Loucy (cell line): ENCODE results near the gene EPB41L1.

Experiments used
- H2AFZ ChIP-seq: fragments of 200-600 bp; sonication (generic); 2 replicates; pipeline ENCODE4 v1.6.0; 2016; ENCODE audit warnings: antibody characterized with exemption, mild to moderate bottlenecking, low read length, moderate library complexity
- H3F3A ChIP-seq: fragments of 200-600 bp; 2 replicates; pipeline ENCODE4 v1.6.0; 2016; ENCODE audit warnings: antibody characterized with exemption, low read depth, mild to moderate bottlenecking
- H3K27me3 ChIP-seq: fragments of 200-600 bp; sonication (generic); 2 replicates; pipeline ENCODE4 v1.6.1; 2014; ENCODE audit warnings: low read length, mild to moderate bottlenecking; ENCODE audit not compliant: insufficient read depth, poor library complexity, severe bottlenecking
- H3K36me3 ChIP-seq: fragments of 200-600 bp; sonication (generic); 2 replicates; pipeline ENCODE4 v1.6.1; 2016; ENCODE audit warnings: low read length; ENCODE audit not compliant: insufficient read depth
- H3K4me1 ChIP-seq: fragments of 200-600 bp; sonication (generic); 2 replicates; pipeline ENCODE4 v1.5.1; 2014; ENCODE audit warnings: low read length, mild to moderate bottlenecking; ENCODE audit not compliant: insufficient read depth, poor library complexity, severe bottlenecking
- H3K4me2 ChIP-seq: fragments of 200-600 bp; sonication (generic); 2 replicates; pipeline ENCODE4 v1.6.0; 2014; ENCODE audit warnings: antibody characterized with exemption, low read length, low read depth, mild to moderate bottlenecking; ENCODE audit not compliant: poor library complexity, severe bottlenecking
- H3K4me3 ChIP-seq: fragments of 200-600 bp; sonication (generic); 2 replicates; pipeline ENCODE4 v1.5.1; 2014; ENCODE audit warnings: low read length, mild to moderate bottlenecking, mixed read lengths; ENCODE audit not compliant: poor library complexity, severe bottlenecking
- H3K79me2 ChIP-seq: fragments of 200-600 bp; sonication (generic); 2 replicates; pipeline ENCODE4 v1.6.1; 2014; ENCODE audit warnings: low read length; ENCODE audit not compliant: insufficient read depth
- H3K9ac ChIP-seq: fragments of 200-600 bp; sonication (generic); 2 replicates; pipeline ENCODE4 v1.6.0; 2014; ENCODE audit warnings: mild to moderate bottlenecking, low read depth, low read length, moderate library complexity; ENCODE audit not compliant: poor library complexity, severe bottlenecking
- H3K9me2 ChIP-seq: fragments of 200-600 bp; sonication (generic); replicated peaks from 2 replicates; pipeline ENCODE4 v1.6.1; 2016; ENCODE audit warnings: low read depth, low read length, mixed read lengths
- H3K9me3 ChIP-seq: fragments of 200-600 bp; sonication (generic); 2 replicates; pipeline ENCODE4 v1.6.1; 2014; ENCODE audit warnings: mild to moderate bottlenecking, antibody characterized with exemption, low read length, low read depth; ENCODE audit not compliant: insufficient read depth
- H4K20me1 ChIP-seq: fragments of 200-600 bp; sonication (generic); 2 replicates; pipeline ENCODE4 v1.6.0; 2014; ENCODE audit warnings: antibody characterized with exemption, low read length, mild to moderate bottlenecking; ENCODE audit not compliant: insufficient read depth, poor library complexity, severe bottlenecking
- EZH2phosphoT487 ChIP-seq: fragments of 200-600 bp; IDR thresholded peaks from 2 replicates; pipeline ENCODE4 v1.6.1; 2018; ENCODE audit warnings: antibody characterized with exemption, mild to moderate bottlenecking, moderate library complexity, borderline replicate concordance
- TF ChIP-seq, protein P1 (sequence below): fragments of 200-600 bp; sonication (generic); conservative IDR thresholded peaks from 2 replicates; pipeline ENCODE4 v1.5.1; 2014; ENCODE audit warnings: mild to moderate bottlenecking, antibody characterized with exemption, low read length

Gene EPB41L1

DNA sequence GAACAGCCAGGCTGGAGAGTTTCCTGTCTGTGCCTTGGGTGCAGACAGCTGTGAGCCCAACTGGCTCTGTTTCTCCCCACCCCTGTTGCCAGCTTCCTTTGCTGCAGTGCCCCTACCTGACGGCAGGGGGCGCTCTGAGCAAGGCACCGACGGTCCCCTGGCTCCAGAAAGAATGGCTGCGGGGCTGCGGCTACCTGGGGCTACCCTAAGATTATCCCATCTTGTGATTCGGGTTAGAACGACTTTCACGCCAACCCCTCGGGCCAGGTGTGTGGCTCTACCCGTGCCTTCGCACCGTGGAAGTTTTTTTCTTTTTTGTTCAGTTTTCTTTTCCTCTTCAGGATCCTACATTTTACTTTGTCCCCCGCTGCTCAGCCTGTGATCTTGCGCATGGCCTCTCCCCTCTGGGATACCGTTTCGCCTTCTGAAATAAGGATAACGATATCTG is 48.4 kb downstream of the EPB41L1 start:
- H3K9me2 ChIP-seq: no peaks in the 10 kb centered on the region
- H3K4me1 ChIP-seq: no peaks in the 10 kb centered on the region
- TF ChIP-seq EZH2phosphoT487: no peak
- TF ChIP-seq, protein P1, sequence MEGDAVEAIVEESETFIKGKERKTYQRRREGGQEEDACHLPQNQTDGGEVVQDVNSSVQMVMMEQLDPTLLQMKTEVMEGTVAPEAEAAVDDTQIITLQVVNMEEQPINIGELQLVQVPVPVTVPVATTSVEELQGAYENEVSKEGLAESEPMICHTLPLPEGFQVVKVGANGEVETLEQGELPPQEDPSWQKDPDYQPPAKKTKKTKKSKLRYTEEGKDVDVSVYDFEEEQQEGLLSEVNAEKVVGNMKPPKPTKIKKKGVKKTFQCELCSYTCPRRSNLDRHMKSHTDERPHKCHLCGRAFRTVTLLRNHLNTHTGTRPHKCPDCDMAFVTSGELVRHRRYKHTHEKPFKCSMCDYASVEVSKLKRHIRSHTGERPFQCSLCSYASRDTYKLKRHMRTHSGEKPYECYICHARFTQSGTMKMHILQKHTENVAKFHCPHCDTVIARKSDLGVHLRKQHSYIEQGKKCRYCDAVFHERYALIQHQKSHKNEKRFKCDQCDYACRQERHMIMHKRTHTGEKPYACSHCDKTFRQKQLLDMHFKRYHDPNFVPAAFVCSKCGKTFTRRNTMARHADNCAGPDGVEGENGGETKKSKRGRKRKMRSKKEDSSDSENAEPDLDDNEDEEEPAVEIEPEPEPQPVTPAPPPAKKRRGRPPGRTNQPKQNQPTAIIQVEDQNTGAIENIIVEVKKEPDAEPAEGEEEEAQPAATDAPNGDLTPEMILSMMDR: peak; percentile 97
- H2AFZ ChIP-seq: peak overlapping the region; percentile 75
- H4K20me1 ChIP-seq: no peaks in the 10 kb centered on the region
- peak overlapping the region; percentile 29 for H3K4me3 ChIP-seq
- H3K9ac ChIP-seq: no peak overlapping the region
- no peaks in the 10 kb centered on the region for H3K9me3 ChIP-seq
- H3K79me2 ChIP-seq: no peaks in the 10 kb centered on the region
- H3K27me3 ChIP-seq: no peaks in the 10 kb centered on the region
- peak overlapping the region; percentile 31 for H3K4me2 ChIP-seq
- H3K36me3 ChIP-seq: no peaks in the 10 kb centered on the region
- H3F3A ChIP-seq: no peaks in the 10 kb centered on the region

DNA sequence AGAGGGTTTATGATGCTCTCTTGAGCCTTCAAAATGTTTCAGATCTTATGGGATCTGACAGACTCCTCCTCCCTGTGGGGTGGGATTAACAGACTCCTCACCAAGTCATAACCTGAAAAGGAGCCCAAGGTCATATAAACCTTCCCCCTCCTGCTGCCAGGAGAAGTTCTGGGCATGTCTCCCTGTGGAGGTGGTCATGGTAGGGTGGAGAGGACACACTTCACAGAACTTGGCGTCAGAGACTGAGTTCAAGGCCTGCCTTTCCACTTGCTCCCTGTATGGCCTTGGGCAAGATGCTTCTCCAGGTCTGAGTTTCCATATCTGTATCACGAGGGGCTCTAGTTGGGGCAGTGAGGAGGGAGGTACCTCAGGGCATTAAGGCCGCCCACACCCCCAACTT is 49.3 kb downstream of the EPB41L1 start:
- Histone ChIP-seq H2AFZ (peak overlapping the region; percentile 75; the same call in 1 of the 2 replicates), H4K20me1 (no peaks in the 10 kb centered on the region), H3K27me3 (no peaks in the 10 kb centered on the region), H3K79me2 (no peaks in the 10 kb centered on the region), H3K4me3 (no peak overlapping the region), H3K9me3 (no peaks in the 10 kb centered on the region), H3K9ac (no peak overlapping the region), H3K4me2 (no peak overlapping the region), H3K4me1 (no peaks in the 10 kb centered on the region), H3K36me3 (no peaks in the 10 kb centered on the region), H3F3A (no peaks in the 10 kb centered on the region), H3K9me2 (no peaks in the 10 kb centered on the region)
- no peak for TF ChIP-seq EZH2phosphoT487
- TF ChIP-seq, protein P1: no peak

DNA sequence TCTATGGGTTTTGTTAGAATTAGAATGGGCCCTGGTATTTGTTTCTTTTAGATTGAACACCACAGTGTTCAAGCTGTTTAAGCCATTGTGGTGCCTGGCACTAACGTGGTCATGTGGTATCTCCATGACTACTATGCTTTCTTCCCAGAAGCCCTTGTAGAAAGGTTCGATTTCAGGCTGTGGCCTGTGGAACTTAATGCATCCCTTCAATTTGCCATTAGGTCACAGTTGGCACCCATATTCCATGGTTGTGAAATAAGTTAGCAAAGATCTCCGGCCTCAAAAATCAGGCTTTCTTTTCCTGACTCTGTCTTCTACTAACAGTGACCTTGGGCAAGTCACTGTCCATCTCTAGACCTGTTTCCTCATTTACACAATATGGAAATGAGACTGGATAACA is 50.5 kb downstream of the EPB41L1 start:
- no peak overlapping the region for H3K4me3 ChIP-seq
- no peaks in the 10 kb centered on the region for H3K27me3 ChIP-seq
- no peaks in the 10 kb centered on the region for H4K20me1 ChIP-seq
- TF ChIP-seq, protein P1: no peak
- TF ChIP-seq EZH2phosphoT487: no peak
- no peaks in the 10 kb centered on the region for H3K36me3 ChIP-seq
- H2AFZ ChIP-seq: no peak overlapping the region
- no peaks in the 10 kb centered on the region for H3F3A ChIP-seq
- no peaks in the 10 kb centered on the region for H3K9me2 ChIP-seq
- no peak overlapping the region for H3K9ac ChIP-seq
- no peaks in the 10 kb centered on the region for H3K9me3 ChIP-seq
- H3K79me2 ChIP-seq: no peaks in the 10 kb centered on the region
- H3K4me1 ChIP-seq: no peaks in the 10 kb centered on the region
- no peak overlapping the region for H3K4me2 ChIP-seq
